Natural killer cell treated with Interleukin-12 subunit alpha and Interleukin-12 subunit beta and Interleukin-15 and Interleukin-18, amount 100 ng/mL, for 72 hours (primary cell): Measurements from ENCODE around the gene PDCD6IP. TPM values are rescaled to one million over a fixed set of nuclear protein-coding genes. Genes with fewer than 3 reads are reported as not detected.

Source experiments
- ATAC-seq, 2 donors: fragments of 150-1000 bp; cut with Tn5 transposase in 1 of 2; sonication (Bioruptor Pico), chemical (Tn5 transposase) in 1 of 2; 2 replicates each; pipeline ENCODE4 v1.10.0; 2021
- DNase-seq: peaks from one replicate; pipeline ENCODE4 v3.0.0; 2022; ENCODE audit warnings: low spot score
- H3K27ac Mint-ChIP-seq, 2 donors: 1 replicate in 1 of 2; 2 replicates in 1 of 2; pipeline ENCODE4 v1.8.0; 2022; ENCODE audit warnings: mixed read lengths in 2 of 2, mild to moderate bottlenecking in 1 of 2, moderate library complexity in 1 of 2
- H3K27me3 Mint-ChIP-seq, 2 donors: 1 replicate in 1 of 2; 2 replicates in 1 of 2; pipeline ENCODE4 v1.8.0; 2022; ENCODE audit warnings: mixed read lengths in 2 of 2
- H3K36me3 Mint-ChIP-seq: one replicate; pipeline ENCODE4 v1.8.0; 2022; ENCODE audit warnings: mixed read lengths
- H3K4me1 Mint-ChIP-seq, 2 donors: 1 replicate in 1 of 2; 2 replicates in 1 of 2; pipeline ENCODE4 v1.8.0; 2022; ENCODE audit warnings: low read depth in 2 of 2, mixed read lengths in 2 of 2, mild to moderate bottlenecking in 1 of 2
- H3K4me3 Mint-ChIP-seq: one replicate; pipeline ENCODE4 v1.8.0; 2022; ENCODE audit warnings: mixed read lengths
- H3K9me3 Mint-ChIP-seq: 2 replicates; pipeline ENCODE4 v1.8.0; 2022; ENCODE audit warnings: mixed read lengths
- total RNA-seq, 2 donors: library from RNA; stranded (reverse); gene quantifications; one replicate each; pipeline ENCODE4 v1.2.3, GENCODE V29; 2022

Gene PDCD6IP
- total RNA-seq, 2 donors from 2014 or later, result 180 to 197 TPM

DNA sequence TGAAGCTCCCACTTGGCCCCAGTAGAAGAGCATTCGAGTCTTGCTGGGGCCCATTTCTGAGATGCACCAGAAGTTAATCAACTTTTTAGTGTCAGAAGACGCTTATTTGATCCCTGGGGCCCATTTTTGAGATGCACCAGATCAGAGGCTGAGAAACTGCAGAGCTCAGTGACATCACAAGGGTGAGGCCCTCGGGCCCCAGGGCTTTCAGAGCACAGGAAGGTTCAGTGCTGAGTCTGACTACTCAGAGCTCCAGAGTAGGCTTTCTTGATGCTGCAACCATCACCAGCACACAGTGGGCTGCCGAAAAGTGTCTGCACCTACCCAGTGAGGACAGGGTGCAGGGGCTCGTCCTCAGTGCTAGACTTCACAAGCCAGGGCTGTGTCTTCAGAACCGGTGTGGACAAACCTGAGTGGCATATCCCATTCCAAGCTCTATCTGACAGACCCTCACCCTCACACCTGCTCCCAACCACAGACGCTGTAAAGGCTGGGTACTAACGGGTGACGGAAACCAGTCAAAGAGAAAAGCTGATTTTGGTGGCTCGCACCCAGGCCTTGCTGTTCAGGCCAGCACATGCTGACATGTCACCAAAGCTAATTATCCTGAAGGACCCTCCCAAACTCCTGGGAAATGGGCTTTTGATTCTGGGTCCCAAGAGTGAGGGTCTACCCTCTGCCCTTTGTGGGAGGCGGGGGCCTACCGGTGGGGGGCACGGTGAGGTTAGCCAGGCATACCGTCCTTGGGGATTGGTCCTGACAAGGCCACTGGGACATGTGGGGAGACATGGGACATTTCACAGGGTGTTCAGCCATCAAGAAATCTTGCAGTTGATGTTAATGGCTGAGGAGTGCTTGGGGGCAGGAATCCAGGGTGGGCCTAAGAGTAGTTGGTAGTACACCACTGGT lies 83.0 kb downstream of the PDCD6IP start:
- Mint-ChIP-seq H3K27me3 (peaks cover 5 to 10% of the 10 kb centered on the region in 2 donors), H3K27ac (peak overlapping the region in 1 of 2 donors; percentile 10), H3K36me3 (no peaks in the 10 kb centered on the region), H3K4me3 (no peak overlapping the region), H3K9me3 (no peaks in the 10 kb centered on the region), H3K4me1 (peaks cover 4 to 6% of the 10 kb centered on the region in 2 donors)
- no peak for DNase-seq
- ATAC-seq, result peak in 1 of 2 donors; percentile 18

DNA sequence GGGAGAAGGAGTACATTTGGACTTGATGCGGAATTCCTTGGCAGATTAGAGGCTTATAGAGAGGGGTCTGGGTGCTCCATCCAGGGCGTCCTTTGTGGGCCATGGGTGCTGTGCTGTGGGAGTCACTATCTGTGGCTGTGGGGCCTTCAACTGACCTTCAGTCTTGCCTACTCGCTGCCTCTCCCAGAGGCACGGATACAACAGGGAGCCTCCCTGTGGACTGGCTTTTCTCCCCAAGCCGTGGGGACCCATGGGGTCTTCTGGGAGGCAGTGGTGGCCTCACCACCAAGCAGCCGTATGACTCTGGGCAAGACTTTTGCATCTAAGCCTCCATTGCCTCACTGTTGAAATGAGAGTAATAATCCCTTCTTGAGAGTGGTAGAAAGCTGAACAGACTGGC lies 83.9 kb downstream of the PDCD6IP start:
- Mint-ChIP-seq H3K4me3 (no peak overlapping the region), H3K27me3 (peaks cover 5 to 10% of the 10 kb centered on the region in 2 donors)

DNA sequence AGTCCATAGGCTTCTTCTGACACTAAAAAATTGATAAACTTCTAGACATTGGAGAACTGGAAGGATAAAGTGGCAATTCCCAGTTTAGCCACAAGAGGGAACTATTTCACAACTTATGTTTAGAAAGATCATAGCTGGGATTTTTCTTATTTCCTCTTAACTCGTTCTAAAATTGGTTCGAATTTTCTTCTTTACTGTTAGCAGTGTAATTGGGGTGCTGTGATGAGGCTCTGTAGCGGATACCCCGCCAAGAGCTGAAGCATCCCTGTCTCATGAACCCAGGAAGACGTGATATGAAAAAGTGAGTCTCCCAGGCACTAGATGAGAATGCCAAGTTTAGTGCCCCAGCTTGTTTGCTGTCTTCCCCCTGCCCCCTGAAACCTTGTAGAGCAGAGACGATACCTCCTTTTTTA lies 85.1 kb downstream of the PDCD6IP start:
- H3K4me1 Mint-ChIP-seq, result peaks cover 4 to 6% of the 10 kb centered on the region in 2 donors
- H3K36me3 Mint-ChIP-seq, result no peaks in the 10 kb centered on the region
- no peak overlapping the region for H3K4me3 Mint-ChIP-seq
- ATAC-seq (no peak), DNase-seq (no peak)
- H3K9me3 Mint-ChIP-seq, result no peaks in the 10 kb centered on the region
- peak overlapping the region in 1 of 2 donors; percentile 54 for H3K27ac Mint-ChIP-seq
- H3K27me3 Mint-ChIP-seq, result peaks cover 5 to 10% of the 10 kb centered on the region in 2 donors

More for the DNA sequence above, 83.9 kb downstream of the PDCD6IP start:
- no peaks in the 10 kb centered on the region for H3K36me3 Mint-ChIP-seq
- H3K4me1 Mint-ChIP-seq, result peaks cover 4 to 6% of the 10 kb centered on the region in 2 donors
- no peaks in the 10 kb centered on the region for H3K9me3 Mint-ChIP-seq
- H3K27ac Mint-ChIP-seq, result peak overlapping the region in 1 of 2 donors; percentile 10
- DNase-seq, result no peak
- ATAC-seq, result peak in 1 of 2 donors; percentile 21

DNA sequence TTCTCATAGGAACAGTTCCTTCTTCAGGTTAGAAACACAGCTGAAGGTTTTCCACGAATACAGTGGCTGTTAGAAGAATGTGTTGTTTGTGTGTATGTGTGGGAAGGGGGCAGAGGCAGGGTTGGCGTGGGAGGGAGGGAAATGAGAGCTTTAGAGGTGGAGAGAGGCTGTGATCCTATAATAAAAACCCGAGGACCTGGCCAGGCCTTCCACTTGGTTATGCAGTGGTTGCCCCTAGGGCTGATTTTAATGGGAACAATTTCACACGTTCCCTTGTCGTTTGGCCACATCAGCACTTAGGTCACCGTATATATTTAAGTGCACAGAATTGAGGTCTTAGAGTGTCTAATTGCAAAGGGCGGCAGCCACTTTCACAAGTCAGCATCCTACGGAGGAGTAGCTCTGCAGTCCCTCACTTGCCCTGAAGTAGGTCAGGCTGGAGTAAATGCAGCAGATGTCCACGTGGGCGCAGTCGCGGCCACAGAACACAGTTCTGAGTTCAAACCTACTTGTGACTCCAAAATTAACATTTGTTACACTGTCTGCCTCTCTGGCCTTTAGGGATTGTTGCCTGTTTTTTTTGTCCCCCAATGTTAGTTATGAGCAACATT lies 85.6 kb downstream of the PDCD6IP start:
- no peak for DNase-seq
- Mint-ChIP-seq H3K36me3 (no peaks in the 10 kb centered on the region), H3K4me1 (peaks cover 4 to 6% of the 10 kb centered on the region in 2 donors), H3K27me3 (peaks cover 5 to 10% of the 10 kb centered on the region in 2 donors), H3K27ac (peak overlapping the region in 1 of 2 donors; percentile 54), H3K9me3 (no peaks in the 10 kb centered on the region), H3K4me3 (no peak overlapping the region)
- ATAC-seq, result no peak

DNA sequence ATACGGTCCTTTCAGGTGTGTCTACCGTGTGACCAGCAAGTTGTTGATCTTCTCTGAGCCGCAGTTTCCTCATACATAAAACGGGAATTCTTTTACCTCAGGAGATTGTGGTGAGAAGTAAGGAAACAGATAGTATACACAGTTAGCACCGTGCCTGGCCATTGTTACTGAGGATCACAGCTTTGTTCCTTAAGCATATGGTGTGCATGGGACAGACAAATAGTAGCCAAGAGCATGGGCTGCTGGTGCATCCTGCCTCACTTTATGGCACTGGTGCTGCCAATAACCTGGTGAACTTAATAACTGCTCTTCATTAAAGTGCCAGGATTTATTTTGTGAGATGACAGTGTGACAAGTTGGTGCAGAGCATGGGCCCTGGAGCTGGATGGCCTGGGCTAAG lies 86.3 kb downstream of the PDCD6IP start:
- no peaks in the 10 kb centered on the region for H3K36me3 Mint-ChIP-seq
- DNase-seq, result no peak
- H3K27me3 Mint-ChIP-seq, result peaks cover 5 to 10% of the 10 kb centered on the region in 2 donors
- H3K9me3 Mint-ChIP-seq, result no peaks in the 10 kb centered on the region
- H3K4me3 Mint-ChIP-seq, result no peak overlapping the region
- no peak for ATAC-seq
- peaks cover 4 to 6% of the 10 kb centered on the region in 2 donors for H3K4me1 Mint-ChIP-seq
- no peak overlapping the region for H3K27ac Mint-ChIP-seq

DNA sequence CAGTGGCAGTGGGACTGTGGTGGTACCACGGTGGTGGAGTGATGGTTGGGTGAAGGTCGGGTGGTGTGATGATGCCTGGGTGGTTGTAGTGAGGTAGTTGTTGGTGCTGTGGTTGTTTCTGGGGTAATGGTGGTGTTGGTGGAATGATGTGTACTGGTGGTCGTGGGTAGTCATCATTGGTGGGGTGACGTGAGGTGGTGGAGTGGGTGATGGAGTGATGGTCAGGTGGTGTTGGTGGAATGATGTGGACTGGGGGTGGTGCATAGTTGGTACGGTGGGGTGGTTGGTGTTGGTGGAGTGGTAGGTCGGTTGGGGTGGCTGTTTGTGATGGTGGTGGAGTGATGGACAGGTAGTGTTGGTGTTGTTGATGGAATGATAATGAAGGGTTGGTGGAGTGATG lies 87.1 kb downstream of the PDCD6IP start:
- no peaks in the 10 kb centered on the region for H3K36me3 Mint-ChIP-seq
- H3K4me1 Mint-ChIP-seq, result peaks cover 4 to 6% of the 10 kb centered on the region in 2 donors
- ATAC-seq (peak; percentile 21 to 34), DNase-seq (no peak)
- peaks cover 5 to 10% of the 10 kb centered on the region in 2 donors for H3K27me3 Mint-ChIP-seq
- H3K9me3 Mint-ChIP-seq, result no peaks in the 10 kb centered on the region
- no peak overlapping the region for H3K4me3 Mint-ChIP-seq
- no peak overlapping the region for H3K27ac Mint-ChIP-seq

DNA sequence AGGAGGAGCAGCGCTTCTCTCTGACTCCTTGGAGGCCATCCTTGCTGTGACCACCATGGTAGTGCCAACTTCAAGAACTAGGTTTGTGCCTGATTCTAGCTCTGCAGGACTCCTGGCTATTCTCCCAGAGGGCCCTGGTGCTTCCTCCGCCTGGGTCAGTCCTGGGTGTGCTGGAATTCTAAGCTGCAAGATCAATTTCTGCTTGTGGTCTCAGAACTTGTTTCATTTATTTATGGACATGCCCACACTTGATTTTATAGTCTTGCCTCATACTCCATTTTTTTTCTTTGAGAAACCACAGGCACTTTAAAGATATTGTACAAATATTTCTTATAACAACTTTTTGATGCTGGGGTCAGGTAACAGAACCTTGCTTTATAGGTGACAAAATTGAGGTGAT lies 87.6 kb downstream of the PDCD6IP start:
- no peak for ATAC-seq
- H3K4me1 Mint-ChIP-seq, result peaks cover 4 to 6% of the 10 kb centered on the region in 2 donors
- H3K9me3 Mint-ChIP-seq, result no peaks in the 10 kb centered on the region
- H3K27me3 Mint-ChIP-seq, result peaks cover 5 to 10% of the 10 kb centered on the region in 2 donors
- no peaks in the 10 kb centered on the region for H3K36me3 Mint-ChIP-seq
- H3K4me3 Mint-ChIP-seq, result no peak overlapping the region
- H3K27ac Mint-ChIP-seq, result no peak overlapping the region
- DNase-seq, result no peak

DNA sequence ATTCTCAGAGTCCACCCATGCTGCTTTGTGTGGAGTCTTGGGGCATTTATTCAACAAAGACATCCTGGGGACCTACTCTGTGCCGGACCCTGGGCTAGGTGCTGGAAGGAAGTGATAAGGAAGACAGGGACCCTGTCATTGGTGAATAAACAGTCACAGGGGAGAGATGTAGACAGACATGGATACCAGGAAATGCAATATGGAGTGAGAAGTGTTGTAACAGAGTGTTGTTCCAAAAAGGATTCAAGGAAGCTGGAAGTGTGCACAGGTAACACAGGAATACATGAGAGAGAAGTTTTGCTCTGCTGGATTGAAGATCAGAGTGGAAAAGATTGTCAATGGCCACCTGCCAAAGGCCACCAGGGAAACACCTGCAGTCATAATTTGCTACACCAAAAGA lies 89.0 kb downstream of the PDCD6IP start:
- DNase-seq (no peak), ATAC-seq (no peak)
- no peaks in the 10 kb centered on the region for H3K36me3 Mint-ChIP-seq
- H3K27ac Mint-ChIP-seq, result no peak overlapping the region
- H3K9me3 Mint-ChIP-seq, result no peaks in the 10 kb centered on the region
- H3K4me3 Mint-ChIP-seq, result no peak overlapping the region
- peaks cover 4 to 6% of the 10 kb centered on the region in 2 donors for H3K4me1 Mint-ChIP-seq
- H3K27me3 Mint-ChIP-seq, result peaks cover 5 to 10% of the 10 kb centered on the region in 2 donors

DNA sequence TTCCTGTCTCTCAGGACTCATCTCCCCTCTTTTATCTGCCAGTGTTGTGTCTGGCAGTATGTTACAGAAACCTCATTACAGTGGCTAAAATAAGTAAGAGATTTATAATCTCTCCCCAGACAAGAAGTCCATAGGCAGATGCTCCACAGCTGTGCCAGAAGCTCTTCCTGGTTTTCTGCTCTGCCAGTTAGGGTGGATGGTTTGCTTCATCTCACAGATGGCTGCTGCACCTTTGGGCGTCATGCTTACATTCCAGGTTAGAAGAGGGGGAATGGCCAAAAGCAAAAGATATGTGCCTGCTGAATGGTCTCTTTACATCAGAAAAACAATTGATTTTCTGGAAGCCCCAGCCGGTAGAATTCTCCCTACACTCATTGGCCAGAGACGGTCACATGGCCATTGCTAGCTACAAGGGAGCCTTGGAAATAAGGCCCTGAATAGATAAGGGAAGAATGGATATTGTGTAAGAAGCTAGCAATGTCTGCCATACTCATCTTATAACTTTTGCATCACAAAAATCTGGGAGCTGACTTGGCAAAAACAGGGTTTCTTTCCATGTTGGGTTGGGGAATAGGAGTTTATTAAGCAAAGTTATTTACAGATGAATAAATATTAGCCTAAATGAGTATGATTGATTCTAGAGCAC lies 91.1 kb downstream of the PDCD6IP start:
- no peak for DNase-seq
- H3K36me3 Mint-ChIP-seq, result no peaks in the 10 kb centered on the region
- ATAC-seq, result no peak
- H3K9me3 Mint-ChIP-seq, result no peaks in the 10 kb centered on the region
- H3K4me1 Mint-ChIP-seq, result peaks cover 0 to 4% of the 10 kb centered on the region in 2 donors
- peaks cover 5 to 10% of the 10 kb centered on the region in 2 donors for H3K27me3 Mint-ChIP-seq
- H3K27ac Mint-ChIP-seq, result no peak overlapping the region
- H3K4me3 Mint-ChIP-seq, result no peak overlapping the region

DNA sequence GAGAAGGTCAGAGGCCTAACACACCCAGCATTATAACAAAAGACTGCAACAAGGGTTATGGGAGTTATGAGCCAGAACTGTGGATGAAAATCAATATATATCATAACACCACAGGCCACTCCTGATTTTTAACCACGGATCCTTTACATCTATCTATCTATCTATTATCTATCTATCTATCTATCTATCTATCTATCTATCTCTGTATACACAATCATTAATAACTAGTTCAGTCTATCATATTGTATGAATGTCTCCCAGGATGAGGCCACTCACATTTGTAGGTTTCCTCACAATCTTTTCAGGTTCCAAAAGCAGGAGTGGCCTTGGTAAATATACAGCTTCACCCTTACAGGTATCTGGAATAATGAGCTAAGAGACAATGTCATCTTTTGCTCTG lies 94.2 kb downstream of the PDCD6IP start:
- Mint-ChIP-seq H3K27me3 (no peaks in the 10 kb centered on the region), H3K4me3 (no peak overlapping the region), H3K4me1 (no peaks in the 10 kb centered on the region), H3K36me3 (no peaks in the 10 kb centered on the region), H3K27ac (no peak overlapping the region), H3K9me3 (no peaks in the 10 kb centered on the region)
- DNase-seq, result no peak
- ATAC-seq, result no peak

DNA sequence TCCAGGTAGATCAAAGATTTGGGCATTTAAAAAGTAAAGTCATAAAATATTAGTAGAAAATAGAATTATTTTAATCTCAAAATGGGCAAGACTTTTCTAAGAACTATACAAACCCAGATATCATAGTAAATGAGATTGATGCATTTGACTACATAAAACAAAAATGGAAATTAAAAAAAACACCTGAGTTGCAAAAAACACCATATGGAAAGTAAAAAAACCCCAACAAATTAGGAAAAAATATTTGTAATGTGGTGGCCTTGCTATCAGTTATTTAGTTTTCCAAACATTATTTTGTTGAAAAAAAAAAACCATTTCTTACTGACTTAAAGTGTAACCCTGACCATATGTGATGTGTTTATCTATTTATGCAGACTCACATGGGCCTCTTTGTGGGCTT lies 97.2 kb downstream of the PDCD6IP start:
- DNase-seq, result no peak
- no peak overlapping the region for H3K27ac Mint-ChIP-seq
- no peaks in the 10 kb centered on the region for H3K27me3 Mint-ChIP-seq
- no peaks in the 10 kb centered on the region for H3K36me3 Mint-ChIP-seq
- ATAC-seq, result no peak
- no peak overlapping the region for H3K4me3 Mint-ChIP-seq
- H3K9me3 Mint-ChIP-seq, result no peaks in the 10 kb centered on the region
- H3K4me1 Mint-ChIP-seq, result no peaks in the 10 kb centered on the region

DNA sequence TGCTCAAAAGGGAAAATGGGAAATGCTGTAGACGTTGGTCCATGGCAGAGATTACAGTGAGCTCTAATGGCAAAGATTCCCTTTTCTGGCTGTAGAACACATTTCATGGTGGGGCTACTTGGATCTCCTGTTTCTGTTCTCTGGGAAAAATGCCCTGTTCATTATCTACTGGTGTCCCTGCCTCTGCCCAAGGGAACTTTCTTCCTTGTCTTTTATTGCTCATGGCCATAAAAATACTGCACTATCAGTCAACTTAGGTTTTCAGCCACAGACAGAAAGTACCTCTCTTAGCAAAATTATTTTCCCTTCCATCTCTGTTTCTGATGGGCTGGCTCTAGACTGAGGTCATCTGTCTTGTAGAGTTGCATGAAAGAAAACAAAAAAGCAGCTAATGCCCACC lies 98.9 kb downstream of the PDCD6IP start:
- ATAC-seq (no peak), DNase-seq (no peak)
- Mint-ChIP-seq H3K4me1 (no peaks in the 10 kb centered on the region), H3K36me3 (no peaks in the 10 kb centered on the region), H3K27ac (no peak overlapping the region), H3K9me3 (no peaks in the 10 kb centered on the region), H3K4me3 (no peak overlapping the region), H3K27me3 (no peaks in the 10 kb centered on the region)

DNA sequence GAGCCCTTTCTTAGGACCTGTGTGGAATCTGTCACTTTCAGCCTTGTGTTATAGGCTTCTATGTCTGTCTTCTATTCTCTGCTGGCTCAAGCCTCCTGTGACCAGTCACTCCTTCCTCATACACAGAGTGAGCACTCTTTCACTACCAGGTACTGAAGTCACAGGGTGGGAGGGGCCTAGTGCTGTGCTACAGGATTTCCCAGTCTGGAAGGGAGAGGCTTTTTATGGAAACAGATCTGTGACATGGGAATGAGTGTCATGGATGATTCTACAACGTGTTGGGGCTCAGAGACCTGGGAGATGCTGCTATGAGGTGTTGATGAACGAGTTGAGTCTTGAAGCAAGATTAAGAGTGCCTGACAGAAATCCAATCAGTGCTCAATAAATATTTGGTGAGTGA lies 100.5 kb downstream of the PDCD6IP start:
- ATAC-seq (peak; percentile 43 to 49), DNase-seq (no peak)
- Mint-ChIP-seq H3K27ac (no peak overlapping the region), H3K4me3 (no peak overlapping the region), H3K36me3 (no peaks in the 10 kb centered on the region), H3K9me3 (no peaks in the 10 kb centered on the region), H3K27me3 (no peaks in the 10 kb centered on the region), H3K4me1 (no peaks in the 10 kb centered on the region)

DNA sequence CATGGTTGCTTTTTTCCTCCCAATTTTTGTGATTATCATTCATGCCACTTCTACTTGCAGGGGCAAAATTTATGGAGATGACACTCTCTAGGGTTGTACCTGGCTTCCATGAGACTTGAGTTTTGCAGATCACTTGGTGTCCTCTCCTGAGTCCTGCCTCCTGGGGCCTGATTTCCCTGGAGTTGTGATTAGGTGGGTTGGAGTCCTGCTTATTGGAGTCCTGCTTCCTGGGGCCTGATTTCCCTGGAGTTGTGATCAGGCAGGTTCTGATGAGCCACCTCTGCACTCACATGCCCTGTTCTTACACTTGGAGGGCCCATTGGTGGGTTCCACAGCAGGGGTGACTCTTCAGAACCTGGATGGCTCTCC lies 102.0 kb downstream of the PDCD6IP start:
- DNase-seq (no peak), ATAC-seq (no peak)
- no peaks in the 10 kb centered on the region for H3K9me3 Mint-ChIP-seq
- no peaks in the 10 kb centered on the region for H3K4me1 Mint-ChIP-seq
- H3K36me3 Mint-ChIP-seq, result no peaks in the 10 kb centered on the region
- H3K4me3 Mint-ChIP-seq, result no peak overlapping the region
- H3K27me3 Mint-ChIP-seq, result no peaks in the 10 kb centered on the region
- H3K27ac Mint-ChIP-seq, result no peak overlapping the region
